Epithelial cell of proximal tubule (primary cell): ENCODE measurements around the gene ADRB1. TPM values are rescaled to one million over a fixed set of nuclear protein-coding genes. Genes with fewer than 3 reads are reported as not detected.

Experiments
- DNase-seq: peaks from one replicate; pipeline ENCODE4 v3.0.0-alpha.2; 2011; ENCODE audit warnings: low read depth
- H3K4me3 ChIP-seq: 2 replicates; pipeline ENCODE4 v1.5.1; 2011; ENCODE audit warnings: low read depth, mild to moderate bottlenecking, low read length
- CTCF ChIP-seq: conservative IDR thresholded peaks from 2 replicates; pipeline ENCODE4 v1.5.1; 2012; ENCODE audit warnings: low read depth, mild to moderate bottlenecking, low read length
- total RNA-seq: library from RNA; depleted of rRNA; stranded (reverse); fragments of >200 nt; gene quantifications from 2 replicates; pipeline ENCODE4 v1.2.3, GENCODE V29; 2015

Gene ADRB1
- total RNA-seq = 0.06 and 0.22 TPM in 2 replicates

- no peak for DNase-seq
- no peak for TF ChIP-seq CTCF
- peak within 1 kb of the TSS; percentile 29 for H3K4me3 ChIP-seq
Observed at GRCh38 chr10:114043532-114044246, at the start of gene ADRB1. TSS of gene ADRB1 (plus strand) at chr10:114043866. CDS start at chr10:114044133, 267 bp downstream.

DNA sequence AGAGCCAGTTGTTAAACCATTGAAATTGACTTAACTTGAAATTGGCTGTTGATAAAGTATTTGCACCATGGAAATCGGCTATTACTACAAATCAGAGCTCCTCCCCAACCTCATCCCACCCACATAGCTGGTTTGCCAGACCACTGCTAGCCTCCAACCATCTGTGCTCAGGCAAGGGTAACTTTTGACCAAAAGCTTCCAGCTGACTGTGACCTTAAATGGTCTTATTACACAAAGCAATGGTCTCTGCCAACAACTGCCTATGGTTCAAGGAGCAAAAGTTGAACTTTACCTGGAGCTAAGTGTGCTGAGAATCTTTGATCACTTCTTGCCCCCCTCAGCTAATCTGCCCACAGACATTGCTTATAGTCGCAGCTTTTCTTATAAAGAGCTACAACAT is 48.5 kb upstream of the ADRB1 start:
- TF ChIP-seq CTCF = no peak
- no peak overlapping the region for H3K4me3 ChIP-seq
- DNase-seq = peak; percentile 16

DNA sequence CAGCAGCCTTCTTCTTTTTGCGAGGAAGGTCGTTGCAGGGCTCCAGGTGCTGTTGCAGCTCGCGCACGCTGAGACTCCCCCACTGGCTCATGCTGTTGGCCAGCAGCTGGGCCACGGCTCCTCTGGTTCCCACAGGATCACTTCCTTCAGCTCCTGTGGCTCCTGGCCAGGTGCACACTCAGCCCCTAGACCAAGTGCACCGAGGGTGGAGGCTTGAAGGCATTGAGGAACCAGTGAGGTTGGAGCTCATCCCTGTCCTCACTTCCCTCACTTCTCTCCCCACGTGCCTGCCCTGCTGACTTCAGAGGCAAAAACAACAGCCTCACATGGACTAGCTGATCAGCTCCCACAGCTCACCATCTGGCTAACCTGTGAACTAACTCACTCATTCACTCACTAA is 46.2 kb upstream of the ADRB1 start:
- DNase-seq = no peak
- H3K4me3 ChIP-seq = no peak overlapping the region
- no peak for TF ChIP-seq CTCF

DNA sequence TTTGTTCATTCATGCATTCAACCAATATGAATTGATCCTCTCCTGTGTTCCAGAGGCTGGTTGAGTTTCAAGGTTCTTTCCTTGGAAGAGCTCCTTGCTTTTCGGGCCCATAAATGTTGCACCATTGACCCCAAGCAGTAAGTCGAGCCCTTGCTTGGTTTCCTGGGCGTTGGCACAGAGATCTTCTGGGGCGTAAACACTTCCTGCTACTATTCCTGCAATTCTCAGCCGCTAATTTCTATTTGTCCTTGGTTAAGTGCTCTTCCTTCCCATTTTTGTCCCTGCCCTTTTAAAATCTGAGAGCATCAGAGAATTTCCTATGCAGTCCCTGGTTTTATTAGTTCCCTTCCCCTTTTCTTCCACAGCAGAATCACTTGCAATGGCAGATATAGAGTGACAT is 44.1 kb upstream of the ADRB1 start:
- TF ChIP-seq CTCF = no peak
- H3K4me3 ChIP-seq = no peak overlapping the region
- DNase-seq = no peak

- DNase-seq = no peak
- TF ChIP-seq CTCF = no peak
- H3K4me3 ChIP-seq = no peak overlapping the region
Observed at GRCh38 chr10:114000457-114001010, 43.1 kb upstream of the ADRB1 start.

GRCh38 chr10:114002422-114002821 is 41.2 kb upstream of the ADRB1 start:
- DNase-seq = no peak
- no peak for TF ChIP-seq CTCF
- H3K4me3 ChIP-seq = no peak overlapping the region
